Stimulated activated CD8-positive, alpha-beta memory T cell treated with anti-CD3 and anti-CD28 coated beads, Interleukin-12 subunit alpha, Interleukin-12 subunit beta, amount 100 ng/mL, for 4 hours (primary cell): ENCODE results near the gene VWC2.

Experiments used
- DNase-seq: peaks from one replicate; pipeline ENCODE4 v3.0.0-alpha.2; 2020; ENCODE audit warnings: low read depth

VWC2 gene

DNA sequence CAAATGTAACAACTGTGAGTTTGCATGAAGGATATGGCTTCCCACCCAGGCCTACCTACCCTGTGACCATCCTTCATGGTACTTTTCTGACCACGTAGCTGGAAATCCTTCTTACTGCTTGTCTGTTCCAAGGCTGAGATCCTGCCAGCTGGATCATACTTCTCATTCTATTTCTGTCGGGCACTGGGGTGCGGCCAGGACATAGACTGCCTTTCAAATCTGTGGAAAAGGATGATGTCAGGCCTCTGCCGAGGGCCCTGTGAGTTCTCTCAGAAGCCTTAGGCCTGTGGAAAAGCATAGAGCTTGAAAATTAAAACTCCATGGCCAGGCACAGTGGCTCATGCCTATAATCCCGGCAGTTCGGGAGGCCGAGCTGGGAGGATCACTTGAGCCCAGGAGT is 10.0 kb downstream of the VWC2 start:
- no peak for DNase-seq

DNA sequence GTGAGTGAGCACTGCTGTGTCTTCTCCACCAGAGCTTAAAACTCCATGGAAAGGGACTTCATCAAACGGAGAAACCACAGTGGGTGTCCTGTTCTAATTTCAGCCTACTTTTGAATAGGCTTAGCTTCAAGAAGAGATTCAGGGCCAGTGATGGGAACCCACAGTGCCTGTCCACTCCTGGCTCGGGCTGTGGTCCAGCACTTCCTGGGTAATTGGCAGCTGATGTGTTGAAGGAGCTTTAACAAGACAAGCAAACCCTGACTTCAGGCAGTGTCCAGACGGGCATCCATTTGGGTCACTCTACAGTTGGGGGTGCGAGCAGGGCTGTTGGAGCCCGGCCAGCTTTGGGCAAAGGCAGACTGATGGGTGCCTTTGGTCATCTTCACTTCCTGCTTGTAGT is 14.5 kb downstream of the VWC2 start:
- no peak for DNase-seq

DNA sequence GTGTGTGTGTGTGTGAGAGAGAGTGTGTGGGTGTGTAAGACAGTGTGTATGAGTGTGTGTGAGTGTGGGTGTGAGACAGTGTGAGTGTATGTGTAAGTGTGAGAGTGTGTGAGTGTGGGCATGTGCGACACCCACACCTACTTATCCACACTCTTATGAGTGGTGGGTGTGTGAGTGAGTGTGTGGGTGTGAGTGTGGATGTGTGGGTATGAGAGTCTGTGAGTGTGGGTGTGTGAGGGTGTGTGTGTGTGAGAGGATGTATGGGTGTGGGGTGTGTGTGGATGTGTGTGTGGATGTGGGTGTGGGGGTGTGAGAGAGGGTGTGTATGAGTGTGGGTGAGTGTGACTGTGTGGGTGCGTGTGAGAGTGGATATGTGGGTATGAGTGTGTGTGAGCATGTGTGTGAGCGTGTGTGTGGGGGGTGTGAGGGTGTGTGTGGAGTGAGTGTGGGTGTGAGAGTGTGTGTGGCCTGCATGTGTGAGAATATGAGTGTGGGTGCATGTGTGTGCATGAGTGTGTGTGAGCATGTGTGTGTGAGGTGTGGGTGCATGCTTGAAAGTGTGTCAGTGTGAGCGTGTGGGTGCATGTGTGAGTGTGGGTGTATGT is 15.1 kb downstream of the VWC2 start:
- DNase-seq, result no peak

DNA sequence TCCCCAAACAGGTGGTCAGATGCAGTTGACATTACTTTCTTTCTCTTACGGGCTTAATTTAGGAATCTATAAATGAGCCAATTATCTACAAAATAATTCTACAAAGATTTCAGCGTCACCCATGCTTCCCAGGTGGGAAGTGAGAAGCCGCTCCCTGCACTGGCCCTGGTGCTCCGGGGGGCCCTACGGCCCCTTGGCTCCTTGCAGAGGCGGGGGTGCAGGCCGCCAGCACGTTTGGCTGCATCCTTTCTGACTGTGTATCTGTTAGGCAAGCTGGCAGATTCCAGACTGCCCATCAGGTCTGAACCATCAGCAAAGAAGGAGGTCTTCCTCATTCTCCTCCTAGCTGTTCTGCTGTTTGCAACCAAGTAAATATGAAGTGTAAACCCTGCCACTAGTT is 16.3 kb downstream of the VWC2 start:
- no peak for DNase-seq

DNA sequence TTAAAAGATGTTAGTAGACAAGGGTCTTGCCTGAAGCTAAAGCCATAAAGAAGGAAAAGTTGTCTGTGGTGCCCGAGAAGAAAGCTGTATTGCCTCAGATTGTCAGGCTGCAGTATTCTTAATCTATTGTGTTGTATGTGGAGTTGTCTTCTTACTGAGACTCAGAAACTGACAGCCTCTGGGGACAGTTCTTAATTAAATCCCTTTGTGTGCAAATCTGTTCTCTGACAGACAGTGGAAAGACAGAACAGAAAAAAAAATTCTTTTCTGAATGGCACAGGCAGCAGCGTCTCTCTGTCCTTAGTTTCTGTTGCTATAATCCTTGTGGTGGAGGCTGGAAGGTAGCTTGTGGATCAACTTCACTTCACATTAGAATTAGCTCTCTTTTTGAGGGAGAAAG is 16.8 kb downstream of the VWC2 start:
- no peak for DNase-seq

DNA sequence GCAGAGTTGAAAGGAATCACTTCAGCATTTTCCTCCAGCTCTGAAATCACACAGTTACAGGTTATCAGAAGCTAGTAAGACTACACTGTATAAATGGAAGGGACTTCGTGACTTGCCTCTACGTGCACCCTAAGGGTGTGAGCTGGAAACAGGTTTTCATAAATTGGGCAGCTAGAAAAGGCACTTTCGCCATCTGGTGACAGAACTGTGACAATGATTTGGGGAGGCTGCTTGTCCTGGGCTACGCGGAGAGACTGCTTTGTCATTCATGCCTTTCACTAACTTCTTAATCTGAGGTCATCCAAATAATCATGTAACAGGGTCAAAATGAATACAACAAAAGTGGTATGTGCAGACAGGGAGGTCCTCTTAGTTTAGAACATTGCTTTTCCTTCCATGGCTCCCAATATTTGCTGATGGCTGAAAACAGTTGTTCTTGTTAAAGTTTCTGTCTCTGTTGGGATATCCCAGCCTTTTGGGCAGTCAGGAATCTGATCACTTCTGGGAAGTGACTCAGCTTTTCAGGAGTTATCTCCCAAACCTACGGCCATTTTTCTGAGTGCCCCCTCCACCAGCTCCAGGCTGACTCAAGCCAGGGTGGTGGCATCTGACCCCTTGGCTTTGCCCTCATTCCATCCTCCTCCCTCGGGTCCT is 17.8 kb downstream of the VWC2 start:
- DNase-seq, result no peak

DNA sequence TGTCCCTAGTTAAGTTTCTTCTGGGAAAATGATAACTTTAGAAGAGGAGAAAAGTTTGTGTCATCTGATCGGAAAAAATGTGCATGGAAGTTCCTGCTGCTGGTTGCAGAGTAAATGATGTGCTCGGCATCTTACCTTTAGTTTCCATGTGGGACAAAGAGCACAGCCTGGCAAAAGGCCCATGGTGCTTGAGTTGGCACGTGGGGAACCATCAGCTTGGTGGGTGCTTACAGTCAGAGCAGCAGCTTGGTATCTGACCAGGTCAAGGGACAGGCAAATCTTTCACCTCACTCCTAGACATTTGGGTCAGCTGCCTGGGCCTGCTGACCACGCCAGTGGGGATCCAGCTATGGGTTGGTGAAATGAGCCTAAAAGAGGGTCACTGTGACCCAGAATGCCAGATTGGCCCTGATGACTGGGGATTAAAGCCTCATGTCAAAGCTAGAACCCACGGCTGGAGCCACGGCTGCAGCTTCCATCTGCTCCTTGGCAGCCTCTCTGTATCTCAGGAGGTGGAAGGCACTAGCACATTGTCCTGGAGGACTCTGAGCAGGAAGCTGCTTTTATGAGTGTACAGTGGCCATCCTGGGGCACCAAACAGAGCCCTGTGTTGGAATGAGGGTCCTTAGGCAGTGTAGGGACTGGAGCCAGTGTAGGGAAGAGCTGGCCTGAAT is 24.7 kb downstream of the VWC2 start:
- no peak for DNase-seq

DNA sequence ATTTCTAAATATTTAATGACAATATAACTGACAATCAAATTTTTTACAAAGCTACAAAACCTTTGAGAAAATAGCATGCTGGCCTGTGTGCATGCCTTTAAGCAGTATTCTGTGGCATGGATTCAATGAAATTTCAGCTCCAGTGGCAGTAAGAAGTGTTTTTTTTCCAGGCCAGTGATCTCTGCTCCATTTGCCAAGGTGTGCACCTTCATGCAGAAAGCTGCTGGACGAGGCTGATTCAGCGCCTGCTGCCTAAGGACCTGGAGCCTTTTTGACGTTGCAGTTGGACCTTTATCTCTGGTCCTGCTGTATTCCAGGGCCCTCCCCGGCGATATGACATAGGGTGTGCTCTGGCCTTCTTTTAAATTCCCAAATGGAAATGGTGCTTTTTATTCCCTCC is 26.6 kb downstream of the VWC2 start:
- DNase-seq, result no peak

DNA sequence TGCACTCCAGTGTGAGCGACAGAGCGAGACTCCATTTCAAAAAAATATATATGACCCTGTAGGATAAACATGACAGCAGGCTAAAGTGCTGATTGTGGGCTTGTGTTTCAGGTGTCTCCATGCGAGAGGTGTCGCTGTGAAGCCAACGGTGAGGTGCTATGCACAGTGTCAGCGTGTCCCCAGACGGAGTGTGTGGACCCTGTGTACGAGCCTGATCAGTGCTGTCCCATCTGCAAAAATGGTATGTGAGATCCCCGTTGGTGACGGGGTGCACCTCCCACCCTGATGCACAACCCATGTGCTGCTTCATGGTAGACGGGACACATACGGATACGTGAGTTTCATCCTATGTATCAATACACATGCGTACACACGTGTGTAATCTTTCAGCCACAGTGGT is 29.2 kb downstream of the VWC2 start:
- no peak for DNase-seq

DNA sequence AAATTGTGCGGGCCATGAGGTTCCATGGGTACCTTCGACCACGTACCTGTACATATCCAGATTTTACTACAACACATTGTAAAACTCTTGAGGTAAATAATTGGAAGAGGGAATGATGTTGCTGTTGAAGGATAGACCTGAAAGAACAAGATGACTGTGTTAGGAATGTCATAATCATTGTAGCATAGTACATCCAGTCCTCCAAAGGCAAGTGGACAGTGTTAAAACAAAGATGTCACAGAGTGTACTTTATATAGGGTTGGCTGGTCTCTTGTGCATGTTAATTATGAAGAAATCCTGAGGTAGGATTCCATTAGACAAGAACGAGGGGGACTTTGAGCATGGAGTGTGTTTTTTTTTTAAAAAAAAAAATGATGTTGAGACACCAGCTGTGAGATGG is 30.4 kb downstream of the VWC2 start:
- no peak for DNase-seq

DNA sequence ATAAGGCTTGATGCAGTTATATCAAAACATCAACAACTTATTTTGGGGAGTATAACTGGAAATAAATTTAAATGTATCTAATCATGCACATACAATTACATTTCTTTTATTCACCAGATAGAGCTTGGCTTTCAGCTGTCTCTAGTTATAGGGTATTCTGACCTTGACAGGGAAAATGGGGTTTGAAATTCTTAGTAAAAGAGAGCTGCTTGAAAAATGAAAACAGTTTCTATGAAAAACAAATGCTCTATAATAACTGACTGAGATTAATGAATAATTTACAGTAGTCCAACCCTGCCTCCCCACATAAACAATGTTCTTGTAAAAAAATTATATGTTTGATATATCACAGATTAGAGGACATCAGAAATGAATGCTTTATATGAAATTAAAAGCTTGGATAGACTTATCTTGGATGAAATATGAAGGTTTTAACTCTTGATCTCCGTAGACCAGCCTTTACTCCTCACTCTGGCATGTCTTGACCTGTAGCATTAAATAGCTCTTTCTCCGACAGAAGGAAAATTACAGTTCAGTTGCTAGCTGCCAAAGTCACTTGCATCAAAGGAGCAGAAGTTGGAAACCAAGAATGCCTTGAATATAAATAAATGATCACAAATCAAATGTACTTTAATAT is 32.1 kb downstream of the VWC2 start:
- DNase-seq, result no peak

DNA sequence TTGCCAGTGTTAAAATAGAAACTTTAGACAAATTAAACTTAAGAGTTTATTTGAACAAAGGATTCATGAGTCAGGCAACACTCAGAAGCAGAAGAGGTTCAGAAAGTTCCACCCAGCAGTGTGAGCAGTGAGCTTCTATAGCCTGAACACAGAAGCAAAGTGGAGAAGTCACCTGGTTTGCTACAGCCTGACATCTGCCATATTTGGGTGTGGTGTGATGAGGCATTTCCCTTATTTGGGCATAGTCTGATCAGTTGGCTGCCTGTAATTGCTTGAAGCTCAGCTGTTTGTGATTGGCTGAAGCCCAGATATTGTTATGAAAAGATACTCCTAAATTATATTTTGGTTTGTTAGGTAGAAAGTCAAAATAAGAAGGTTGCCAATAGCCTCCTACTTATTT is 39.1 kb downstream of the VWC2 start:
- DNase-seq, result no peak

DNA sequence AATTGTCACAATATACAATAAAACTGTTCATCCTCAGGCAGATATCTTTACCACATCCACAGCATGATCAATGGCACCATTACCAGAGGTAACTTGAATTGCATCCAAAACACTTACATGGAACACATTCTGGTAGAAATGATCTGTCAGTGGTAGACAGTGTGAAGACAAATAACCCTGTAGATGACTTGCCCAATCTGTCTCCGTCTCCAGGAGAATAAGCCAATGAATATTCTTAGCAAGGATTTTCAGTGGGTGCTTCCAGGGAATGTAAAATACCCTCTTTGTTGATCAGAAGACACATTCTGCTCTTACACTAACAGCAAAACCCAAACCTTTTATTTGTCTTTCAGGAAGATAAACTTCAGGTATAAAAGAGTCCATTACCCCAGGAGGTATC is 43.8 kb downstream of the VWC2 start:
- no peak for DNase-seq

DNA sequence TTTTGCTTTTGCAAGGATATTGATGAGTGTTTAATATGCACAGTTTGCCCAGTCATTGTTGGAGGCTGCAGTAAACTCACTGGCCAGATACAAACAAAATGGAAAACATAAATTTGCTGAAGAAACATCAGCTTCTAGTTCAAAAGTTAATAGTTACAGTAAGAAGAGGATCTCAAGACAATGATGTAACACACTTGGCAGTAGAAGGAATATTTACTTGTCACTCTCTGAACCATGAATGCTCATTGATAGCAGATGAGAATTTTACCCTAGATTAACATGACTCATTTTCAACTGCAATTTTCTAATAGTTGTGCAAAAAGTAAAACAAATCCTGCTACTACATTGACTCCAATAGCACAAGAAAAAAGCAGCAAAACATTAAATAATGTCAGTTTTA is 47.7 kb downstream of the VWC2 start:
- DNase-seq, result no peak

DNA sequence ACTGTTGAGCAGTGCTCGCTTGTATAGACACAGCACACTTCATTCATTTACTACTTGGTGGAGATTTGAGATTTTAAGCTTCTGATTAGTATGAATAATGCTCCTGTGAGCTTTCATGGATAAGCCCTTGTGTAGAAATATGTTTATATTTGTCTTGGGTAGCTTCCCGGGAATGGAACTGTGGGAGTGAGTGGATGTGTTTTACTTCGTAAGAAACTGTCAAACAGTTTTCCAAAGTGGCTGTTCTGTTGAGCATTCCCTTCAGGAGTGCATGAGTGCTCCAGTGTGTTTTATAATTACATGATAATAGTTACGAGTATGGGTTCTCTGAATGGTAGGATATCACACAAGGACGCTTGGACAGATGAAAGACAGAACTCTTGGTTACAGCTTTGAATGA is 49.4 kb downstream of the VWC2 start:
- DNase-seq, result no peak

DNA sequence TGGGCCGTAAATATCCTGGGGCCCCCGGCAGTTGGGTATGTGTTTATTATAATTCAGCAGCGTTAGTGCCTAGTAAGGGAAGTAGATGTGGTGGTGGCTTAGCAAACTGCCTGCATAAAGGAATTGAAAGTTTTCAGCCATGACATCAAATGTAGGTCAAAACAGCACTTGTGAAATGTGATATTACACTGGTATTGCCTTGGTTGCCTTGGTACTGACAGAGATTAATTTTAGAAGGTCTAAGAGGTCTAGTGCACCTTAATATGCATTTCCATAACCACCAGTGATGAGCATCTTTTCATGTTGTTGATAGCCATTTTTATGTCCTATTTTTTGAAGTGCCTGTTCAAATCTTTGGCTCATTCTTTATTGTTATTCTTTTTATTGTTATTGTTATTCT is 50.1 kb downstream of the VWC2 start:
- DNase-seq, result no peak

DNA sequence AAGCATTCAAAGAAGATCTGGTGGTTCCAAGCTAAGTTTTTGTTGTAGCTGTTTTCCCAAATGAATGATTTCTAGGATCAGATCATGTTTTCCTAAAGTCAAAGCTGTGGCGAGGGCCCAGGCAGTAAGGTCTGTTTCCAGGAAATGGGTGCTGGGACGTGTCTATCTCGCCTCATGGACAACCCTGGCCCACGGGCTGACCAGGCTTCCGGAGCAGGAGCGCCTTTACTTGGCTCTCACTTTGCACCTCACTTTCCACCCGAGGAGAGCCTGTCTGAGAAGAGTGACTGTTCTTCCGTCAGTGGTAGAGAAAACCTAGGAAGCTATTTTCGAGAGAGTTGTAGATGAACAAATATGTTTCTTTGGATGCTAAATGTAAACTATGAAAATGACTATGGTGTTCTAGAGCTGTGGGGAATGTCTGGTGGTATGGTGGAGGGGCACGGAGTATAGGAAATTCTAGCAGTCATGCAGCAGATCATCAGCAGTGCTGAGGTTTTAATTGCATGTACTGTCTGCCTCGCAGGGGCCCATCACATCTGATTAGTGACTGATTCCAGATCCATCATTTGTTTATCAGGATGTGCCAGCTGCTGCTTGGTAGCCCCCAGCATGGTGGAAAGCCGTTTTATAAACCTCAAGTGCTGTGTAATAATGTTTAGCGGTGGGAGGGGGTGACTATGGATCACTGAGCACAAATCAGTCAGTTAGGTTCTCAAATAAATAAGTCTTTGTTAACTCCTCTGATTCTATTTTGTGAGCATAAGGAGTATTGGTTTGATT is 66.6 kb downstream of the VWC2 start:
- DNase-seq, result no peak

DNA sequence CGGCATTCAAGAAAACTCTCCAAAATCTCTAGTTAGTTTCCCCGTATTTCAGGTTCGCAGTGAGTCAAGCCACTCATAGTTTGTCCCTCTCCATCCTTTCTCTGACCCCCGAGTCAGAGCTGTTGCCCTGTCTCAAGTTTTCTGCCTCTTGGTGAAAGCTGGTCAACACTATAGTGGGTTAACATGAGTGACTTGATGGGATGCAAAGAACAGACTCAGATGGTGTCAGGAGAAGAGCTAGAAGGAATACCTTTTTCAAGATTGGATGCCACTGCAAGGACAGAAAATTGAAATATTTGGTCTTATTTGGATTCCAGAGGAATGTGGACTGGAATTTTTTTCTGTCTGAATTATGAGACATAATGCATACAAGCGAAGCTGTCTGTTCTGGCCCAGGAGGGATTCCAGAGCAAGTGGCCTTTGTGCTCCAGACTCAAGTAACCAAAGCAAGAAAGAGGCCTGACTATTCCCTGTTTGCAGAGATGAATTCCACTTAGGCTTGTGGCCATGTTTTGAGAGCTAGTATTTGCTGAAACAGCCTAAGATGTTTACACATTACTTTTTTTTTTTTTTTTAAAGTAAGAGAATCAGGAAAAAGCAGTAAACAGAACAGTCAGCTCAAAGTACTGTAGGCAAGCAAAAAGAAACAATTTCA is 67.4 kb downstream of the VWC2 start:
- no peak for DNase-seq

DNA sequence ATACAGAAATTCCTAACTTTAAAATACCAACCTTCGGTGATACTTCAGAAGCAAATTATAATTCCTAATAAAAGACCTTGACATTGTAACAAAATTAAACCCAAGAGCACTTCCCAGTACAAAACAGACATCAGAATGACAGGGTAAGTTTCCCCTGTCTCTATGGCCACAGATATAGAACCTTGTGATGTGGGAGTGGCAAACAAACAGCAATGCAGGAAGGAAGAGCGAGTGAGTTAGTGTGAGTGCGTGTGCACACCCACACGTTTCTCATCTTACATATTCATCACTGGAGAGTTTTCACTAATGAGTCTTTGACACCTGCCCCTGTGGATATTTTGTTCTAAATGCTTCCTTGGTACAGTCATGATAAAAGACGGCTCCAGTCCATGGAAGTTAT is 72.2 kb downstream of the VWC2 start:
- no peak for DNase-seq

DNA sequence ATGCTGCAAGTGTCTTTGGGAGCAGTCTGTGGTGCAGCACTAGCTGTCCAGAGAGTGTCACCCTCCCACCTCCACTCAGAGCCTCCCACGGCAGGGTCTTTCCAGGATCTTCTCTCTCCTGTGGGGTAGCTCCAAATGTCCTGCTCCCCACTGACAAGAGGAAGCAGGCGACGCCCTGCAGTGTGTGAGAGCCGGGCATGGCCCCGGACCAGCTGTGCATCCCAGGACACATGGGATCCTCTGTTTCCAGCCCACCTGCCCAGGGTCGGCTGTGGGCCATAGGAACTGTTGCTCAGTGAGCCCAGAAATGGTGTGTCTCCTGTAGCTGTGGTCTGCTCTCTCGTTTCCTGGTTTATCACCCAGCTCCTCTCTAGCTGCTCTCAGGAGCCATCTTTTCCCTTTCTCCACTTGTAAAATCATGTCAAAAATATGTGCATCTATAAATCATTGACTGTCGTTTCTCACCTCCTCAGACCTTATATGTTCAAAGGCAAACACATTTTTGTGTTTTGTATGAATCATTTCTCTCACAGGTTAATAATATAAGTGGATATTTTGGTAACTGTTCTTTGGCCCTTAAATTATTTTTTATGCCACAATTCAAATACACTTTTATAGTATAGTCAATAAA is 74.9 kb downstream of the VWC2 start:
- DNase-seq, result no peak

DNA sequence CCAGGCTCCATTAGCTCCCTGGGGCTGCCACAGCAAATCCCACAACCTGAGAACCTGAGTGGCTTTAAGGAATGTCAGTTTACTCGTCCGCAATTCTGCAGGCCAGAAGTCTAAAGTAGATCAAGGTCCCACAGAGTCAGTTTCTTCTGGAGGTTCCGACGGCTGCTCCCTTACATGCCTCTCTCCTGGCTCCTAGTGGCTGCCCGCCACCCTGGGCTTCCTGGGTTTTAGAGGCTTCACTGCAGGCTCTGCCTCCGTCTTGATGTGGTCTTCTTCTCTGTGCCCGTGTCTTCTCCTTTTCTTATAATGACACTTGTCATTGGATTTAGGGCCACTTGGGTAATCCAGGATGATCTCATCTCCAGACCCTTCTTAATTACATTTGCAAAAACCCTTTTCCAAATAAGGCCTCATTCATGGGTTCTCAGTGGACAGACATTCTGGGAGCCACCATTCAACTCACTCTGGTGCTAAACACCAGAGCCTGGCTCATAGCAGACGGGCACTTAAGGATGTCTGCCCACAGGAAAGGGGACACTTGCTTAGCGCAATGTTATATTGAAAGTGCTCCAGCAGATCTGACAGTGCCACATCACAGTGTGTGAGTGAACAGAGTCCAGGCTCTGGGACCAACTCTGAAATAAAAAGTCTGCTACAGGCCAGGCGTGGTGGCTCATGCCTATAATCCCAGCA is 77.6 kb downstream of the VWC2 start:
- no peak for DNase-seq
